Mesenchymal stem cell (in vitro differentiated cells and primary cell): ENCODE measurements around the gene DHODH.
"Not testable (repeated sequence)": the region's sequence is repeated elsewhere in the genome, so short reads cannot be mapped to it uniquely, and the experiment has no call there.

ENCODE experiments used
- DNase-seq: peaks from one replicate; pipeline ENCODE4 v3.0.0-alpha.2; 2013
- H2AFZ ChIP-seq: one replicate; pipeline ENCODE4 v1.6.1; 2013; ENCODE audit warnings: low read depth, mild to moderate bottlenecking, control low read depth, inconsistent platforms, low read length, moderate library complexity
- H2AK5ac ChIP-seq: 2 replicates; pipeline ENCODE4 v1.6.1; 2013; ENCODE audit warnings: low read length, moderate library complexity, mild to moderate bottlenecking, inconsistent platforms; ENCODE audit not compliant: severe bottlenecking
- H2BK120ac ChIP-seq: one replicate; pipeline ENCODE4 v1.6.1; 2013; ENCODE audit warnings: low read depth, mild to moderate bottlenecking, inconsistent platforms, low read length, moderate library complexity
- H2BK12ac ChIP-seq, 2 experiments: one replicate each; pipeline ENCODE4 v1.6.1; 2013; ENCODE audit warnings: inconsistent platforms in 2 of 2, low read length in 2 of 2, mild to moderate bottlenecking in 2 of 2, moderate library complexity in 2 of 2, control low read depth in 1 of 2
- H2BK15ac ChIP-seq: one replicate; pipeline ENCODE4 v1.6.1; 2013; ENCODE audit warnings: mild to moderate bottlenecking, low read depth, inconsistent platforms; ENCODE audit not compliant: poor library complexity, severe bottlenecking
- H2BK5ac ChIP-seq: 2 replicates; pipeline ENCODE4 v1.6.1; 2013; ENCODE audit warnings: low read depth, mild to moderate bottlenecking, low read length, control low read depth, inconsistent platforms; ENCODE audit not compliant: poor library complexity, severe bottlenecking
- H3K14ac ChIP-seq, 2 experiments: one replicate each; pipeline ENCODE4 v1.6.1; 2013; ENCODE audit warnings: inconsistent platforms in 2 of 2, low read length in 2 of 2, control low read depth in 1 of 2, mild to moderate bottlenecking in 1 of 2, moderate library complexity in 1 of 2
- H3K18ac ChIP-seq, 2 experiments: one replicate each; pipeline ENCODE4 v1.6.1; 2013; ENCODE audit warnings: inconsistent platforms in 2 of 2, low read length in 2 of 2, control low read depth in 1 of 2, low read depth in 1 of 2, mild to moderate bottlenecking in 1 of 2
- H3K23ac ChIP-seq, 2 experiments: one replicate each; pipeline ENCODE4 v1.6.1; 2013; ENCODE audit warnings: inconsistent platforms in 2 of 2, low read length in 2 of 2, mild to moderate bottlenecking in 2 of 2, moderate library complexity in 2 of 2, control low read depth in 1 of 2
- H3K27ac ChIP-seq: 2 replicates; pipeline ENCODE4 v1.5.1; 2013; ENCODE audit warnings: mild to moderate bottlenecking, moderate library complexity, low read length, control low read depth, inconsistent platforms; ENCODE audit not compliant: poor library complexity, severe bottlenecking
- H3K27me3 ChIP-seq, 2 experiments: 2 replicates each; pipeline versions ENCODE4 v1.6.1 to v1.7.0; 2013; ENCODE audit warnings: low read length in 2 of 2, mild to moderate bottlenecking in 2 of 2, moderate library complexity in 2 of 2, control low read depth in 1 of 2, inconsistent platforms in 1 of 2; ENCODE audit not compliant: control insufficient read depth in 1 of 2, insufficient read depth in 1 of 2
- H3K36me3 ChIP-seq, 2 experiments: 2 replicates each; pipeline versions ENCODE4 v1.6.1 to v1.7.0; 2013; ENCODE audit warnings: low read length in 2 of 2, control low read depth in 1 of 2, inconsistent platforms in 1 of 2, low read depth in 1 of 2, mild to moderate bottlenecking in 1 of 2; ENCODE audit not compliant: insufficient read depth in 2 of 2, control insufficient read depth in 1 of 2
- H3K4ac ChIP-seq, 2 experiments: one replicate each; pipeline ENCODE4 v1.6.1; 2013; ENCODE audit warnings: inconsistent platforms in 2 of 2, low read length in 2 of 2, mild to moderate bottlenecking in 2 of 2, moderate library complexity in 2 of 2, control low read depth in 1 of 2, low read depth in 1 of 2
- H3K4me1 ChIP-seq: 2 replicates; pipeline ENCODE4 v1.6.1; 2013; ENCODE audit warnings: low read depth, low read length, control low read depth; ENCODE audit not compliant: control insufficient read depth, insufficient read depth
- H3K4me2 ChIP-seq: 2 replicates; pipeline ENCODE4 v1.6.1; 2013; ENCODE audit warnings: low read length, mild to moderate bottlenecking, inconsistent platforms; ENCODE audit not compliant: poor library complexity, severe bottlenecking
- H3K4me3 ChIP-seq, 2 experiments: 2 replicates each; pipeline versions ENCODE4 v1.5.1 to v1.7.0; 2013; ENCODE audit warnings: low read length in 2 of 2, mild to moderate bottlenecking in 2 of 2, control low read depth in 1 of 2, low read depth in 1 of 2; ENCODE audit not compliant: insufficient read depth in 1 of 2
- H3K79me1 ChIP-seq: replicated peaks from 2 replicates; pipeline ENCODE4 v1.6.1; 2013; ENCODE audit warnings: mild to moderate bottlenecking, control low read depth, low read length, inconsistent platforms; ENCODE audit not compliant: poor library complexity, severe bottlenecking
- H3K9ac ChIP-seq: 2 replicates; pipeline ENCODE4 v1.7.0; 2013; ENCODE audit warnings: mild to moderate bottlenecking, low read length, moderate library complexity
- H3K9me3 ChIP-seq: 2 replicates; pipeline ENCODE4 v1.7.0; 2013; ENCODE audit warnings: mild to moderate bottlenecking, low read length; ENCODE audit not compliant: control insufficient read depth
- H4K8ac ChIP-seq: one replicate; pipeline ENCODE4 v1.6.1; 2013; ENCODE audit warnings: inconsistent platforms, mild to moderate bottlenecking, low read length, moderate library complexity
- H4K91ac ChIP-seq: one replicate; pipeline ENCODE4 v1.6.1; 2013; ENCODE audit warnings: mild to moderate bottlenecking, low read length, inconsistent platforms
- WGBS: methylation state at CpG from one replicate; pipeline ENCODE4 v1.1.7; 2013; ENCODE audit warnings: mixed read lengths; 5-methylcytosine and 5-hydroxymethylcytosine counted together

Gene DHODH

DNA sequence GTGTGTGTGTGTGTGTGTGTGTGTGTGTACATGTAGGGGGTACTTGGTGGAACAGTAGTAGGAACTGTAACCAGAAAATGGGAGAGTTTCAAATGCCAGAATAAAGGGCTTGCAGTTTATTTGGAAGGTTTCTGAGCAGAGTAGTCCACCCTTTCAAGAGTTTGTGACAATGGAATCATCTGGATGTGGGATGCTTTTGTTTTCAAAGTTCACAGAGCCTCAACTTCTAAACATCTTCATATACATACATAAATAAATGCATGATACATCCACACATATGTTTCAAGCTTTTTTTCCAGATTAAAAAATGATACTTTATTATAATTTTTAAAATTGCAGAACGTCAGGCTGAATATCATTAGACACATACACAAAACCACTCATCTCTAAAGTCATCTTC lies 5.9 kb upstream of the DHODH start:
- H3K9ac ChIP-seq, result no peak overlapping the region
- no peak overlapping the region for H3K14ac ChIP-seq
- no peak overlapping the region for H3K18ac ChIP-seq
- DNase-seq, result no peak
- H3K9me3 ChIP-seq, result no peaks in the 10 kb centered on the region
- H3K4me2 ChIP-seq, result no peak overlapping the region
- H2BK12ac ChIP-seq, result no peak overlapping the region
- H4K8ac ChIP-seq, result no peak overlapping the region
- no peak overlapping the region for H3K23ac ChIP-seq
- H2AFZ ChIP-seq, result no peak overlapping the region
- H3K4ac ChIP-seq, result no peak overlapping the region
- H3K79me1 ChIP-seq, result no peaks in the 10 kb centered on the region
- H3K4me3 ChIP-seq, result no peak overlapping the region
- no peak overlapping the region for H3K27ac ChIP-seq
- H3K4me1 ChIP-seq, result no peaks in the 10 kb centered on the region
- H3K27me3 ChIP-seq, result peaks cover 0 to 7% of the 10 kb centered on the region in 2 experiments
- H2BK120ac ChIP-seq, result no peak overlapping the region
- no peaks in the 10 kb centered on the region for H3K36me3 ChIP-seq
- no peak overlapping the region for H2BK15ac ChIP-seq
- H2AK5ac ChIP-seq, result no peak overlapping the region
- no peak overlapping the region for H2BK5ac ChIP-seq
- WGBS, result 75% methylated on average over 1 of the region's 1 CpG
- no peak overlapping the region for H4K91ac ChIP-seq

- Histone ChIP-seq H3K79me1 (peaks cover 13% of the 10 kb centered on the region), H3K4me3 (peak overlapping the region in 1 of 2 experiments; percentile 95), H3K9ac (peak overlapping the region; percentile 90)
- not testable (repeated sequence) for H3K14ac ChIP-seq, H3K36me3 ChIP-seq, H3K18ac ChIP-seq, H4K8ac ChIP-seq, H3K23ac ChIP-seq, H4K91ac ChIP-seq, H2BK12ac ChIP-seq, H2BK120ac ChIP-seq, H3K4me1 ChIP-seq, H2AFZ ChIP-seq, H3K27me3 ChIP-seq, H3K4ac ChIP-seq, H3K4me2 ChIP-seq, DNase-seq, H3K27ac ChIP-seq, H2BK15ac ChIP-seq, H3K9me3 ChIP-seq, H2AK5ac ChIP-seq, H2BK5ac ChIP-seq
- 95% methylated on average over 7 of the region's 9 CpGs for WGBS
Measured at GRCh38 chr16:72008065-72008423, 500 bp upstream of the DHODH start.

DNA sequence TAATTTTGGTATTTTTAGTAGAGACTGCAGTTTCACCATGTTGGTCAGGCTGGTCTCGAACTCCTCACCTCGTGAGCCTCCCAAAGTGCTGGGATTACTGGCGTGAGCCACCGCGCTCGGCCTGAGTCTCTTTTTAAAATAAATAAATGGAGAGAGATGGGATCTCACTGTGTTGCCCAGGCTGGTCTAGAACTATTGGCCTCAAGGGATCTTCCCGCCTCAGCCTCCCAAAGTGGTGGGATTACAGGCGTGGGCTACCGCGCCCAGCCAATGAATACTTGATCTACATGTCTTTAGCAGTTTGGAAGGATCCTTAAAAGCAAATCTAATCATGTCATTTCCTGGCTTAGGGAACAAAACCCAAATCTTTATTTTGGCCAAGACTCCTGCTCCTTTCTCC lies 1.2 kb downstream of the DHODH start:
- no peaks in the 10 kb centered on the region for H3K9me3 ChIP-seq
- DNase-seq, result no peak
- 97% methylated on average over 10 of the region's 10 CpGs for WGBS
- H2BK5ac ChIP-seq, result no peak overlapping the region
- no peak overlapping the region for H3K27ac ChIP-seq
- no peak overlapping the region for H3K4ac ChIP-seq
- H3K4me3 ChIP-seq, result no peak overlapping the region
- peaks cover 8 to 11% of the 10 kb centered on the region in 2 experiments for H3K36me3 ChIP-seq
- no peak overlapping the region for H3K14ac ChIP-seq
- peaks cover 0 to 4% of the 10 kb centered on the region in 2 experiments for H3K27me3 ChIP-seq
- H3K4me2 ChIP-seq, result no peak overlapping the region
- H3K9ac ChIP-seq, result no peak overlapping the region
- peaks cover 17% of the 10 kb centered on the region for H3K4me1 ChIP-seq
- no peak overlapping the region for H2BK12ac ChIP-seq
- no peak overlapping the region for H2AK5ac ChIP-seq
- no peak overlapping the region for H2BK120ac ChIP-seq
- no peak overlapping the region for H3K18ac ChIP-seq
- H2BK15ac ChIP-seq, result no peak overlapping the region
- no peak overlapping the region for H4K8ac ChIP-seq
- H3K79me1 ChIP-seq, result peaks cover 13% of the 10 kb centered on the region
- no peak overlapping the region for H4K91ac ChIP-seq
- no peak overlapping the region for H3K23ac ChIP-seq
- no peak overlapping the region for H2AFZ ChIP-seq

DNA sequence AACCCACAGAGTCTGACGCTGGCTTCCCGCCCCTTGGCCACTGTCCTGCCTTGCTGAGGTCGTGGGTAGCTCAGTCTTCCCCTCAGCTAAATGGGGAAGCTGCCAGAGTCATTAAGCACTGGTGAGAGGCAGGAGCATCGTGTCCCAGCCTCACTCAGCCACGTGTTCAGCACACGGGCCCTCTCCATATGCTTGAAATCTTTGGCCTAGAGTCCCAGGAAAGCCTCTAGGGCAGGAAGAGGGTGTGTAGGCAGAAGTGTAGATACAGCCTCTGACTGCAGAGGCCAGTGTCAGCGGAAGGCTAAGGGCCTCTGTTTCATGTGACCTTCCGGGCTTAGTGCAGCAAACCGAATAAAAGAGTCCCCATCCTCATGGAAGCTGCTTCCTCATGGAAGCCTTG lies 4.1 kb downstream of the DHODH start:
- 92% methylated on average over 9 of the region's 9 CpGs for WGBS

More for the DNA sequence above, 4.1 kb downstream of the DHODH start:
- Histone ChIP-seq H2BK15ac (no peak overlapping the region), H3K14ac (no peak overlapping the region), H2BK12ac (no peak overlapping the region), H3K4me3 (no peak overlapping the region), H3K4me2 (no peak overlapping the region), H4K91ac (no peak overlapping the region), H2AK5ac (no peak overlapping the region), H4K8ac (no peak overlapping the region), H3K36me3 (peaks cover 12 to 13% of the 10 kb centered on the region in 2 experiments), H3K9me3 (no peaks in the 10 kb centered on the region), H3K79me1 (peaks cover 13% of the 10 kb centered on the region), H3K9ac (no peak overlapping the region), H2AFZ (no peak overlapping the region), H3K4ac (no peak overlapping the region), H3K23ac (no peak overlapping the region), H3K27ac (no peak overlapping the region), H3K4me1 (peaks cover 17% of the 10 kb centered on the region), H3K18ac (no peak overlapping the region), H3K27me3 (no peaks in the 10 kb centered on the region), H2BK5ac (no peak overlapping the region), H2BK120ac (no peak overlapping the region)
- DNase-seq, result no peak
